ENCODE measurements around the gene TTC21A.
A peak's percentile ranks its signal among the peaks of the same experiment; 100 is the strongest.
"Not testable (repeated sequence)": the region's sequence is repeated elsewhere in the genome, so short reads cannot be mapped to it uniquely, and the experiment has no call there.

TTC21A gene, protein sequence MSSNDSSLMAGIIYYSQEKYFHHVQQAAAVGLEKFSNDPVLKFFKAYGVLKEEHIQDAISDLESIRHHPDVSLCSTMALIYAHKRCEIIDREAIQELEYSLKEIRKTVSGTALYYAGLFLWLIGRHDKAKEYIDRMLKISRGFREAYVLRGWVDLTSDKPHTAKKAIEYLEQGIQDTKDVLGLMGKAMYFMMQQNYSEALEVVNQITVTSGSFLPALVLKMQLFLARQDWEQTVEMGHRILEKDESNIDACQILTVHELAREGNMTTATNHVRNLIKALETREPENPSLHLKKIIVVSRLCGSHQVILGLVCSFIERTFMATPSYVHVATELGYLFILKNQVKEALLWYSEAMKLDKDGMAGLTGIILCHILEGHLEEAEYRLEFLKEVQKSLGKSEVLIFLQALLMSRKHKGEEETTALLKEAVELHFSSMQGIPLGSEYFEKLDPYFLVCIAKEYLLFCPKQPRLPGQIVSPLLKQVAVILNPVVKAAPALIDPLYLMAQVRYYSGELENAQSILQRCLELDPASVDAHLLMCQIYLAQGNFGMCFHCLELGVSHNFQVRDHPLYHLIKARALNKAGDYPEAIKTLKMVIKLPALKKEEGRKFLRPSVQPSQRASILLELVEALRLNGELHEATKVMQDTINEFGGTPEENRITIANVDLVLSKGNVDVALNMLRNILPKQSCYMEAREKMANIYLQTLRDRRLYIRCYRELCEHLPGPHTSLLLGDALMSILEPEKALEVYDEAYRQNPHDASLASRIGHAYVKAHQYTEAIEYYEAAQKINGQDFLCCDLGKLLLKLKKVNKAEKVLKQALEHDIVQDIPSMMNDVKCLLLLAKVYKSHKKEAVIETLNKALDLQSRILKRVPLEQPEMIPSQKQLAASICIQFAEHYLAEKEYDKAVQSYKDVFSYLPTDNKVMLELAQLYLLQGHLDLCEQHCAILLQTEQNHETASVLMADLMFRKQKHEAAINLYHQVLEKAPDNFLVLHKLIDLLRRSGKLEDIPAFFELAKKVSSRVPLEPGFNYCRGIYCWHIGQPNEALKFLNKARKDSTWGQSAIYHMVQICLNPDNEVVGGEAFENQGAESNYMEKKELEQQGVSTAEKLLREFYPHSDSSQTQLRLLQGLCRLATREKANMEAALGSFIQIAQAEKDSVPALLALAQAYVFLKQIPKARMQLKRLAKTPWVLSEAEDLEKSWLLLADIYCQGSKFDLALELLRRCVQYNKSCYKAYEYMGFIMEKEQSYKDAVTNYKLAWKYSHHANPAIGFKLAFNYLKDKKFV (N-terminal part only)

DNA sequence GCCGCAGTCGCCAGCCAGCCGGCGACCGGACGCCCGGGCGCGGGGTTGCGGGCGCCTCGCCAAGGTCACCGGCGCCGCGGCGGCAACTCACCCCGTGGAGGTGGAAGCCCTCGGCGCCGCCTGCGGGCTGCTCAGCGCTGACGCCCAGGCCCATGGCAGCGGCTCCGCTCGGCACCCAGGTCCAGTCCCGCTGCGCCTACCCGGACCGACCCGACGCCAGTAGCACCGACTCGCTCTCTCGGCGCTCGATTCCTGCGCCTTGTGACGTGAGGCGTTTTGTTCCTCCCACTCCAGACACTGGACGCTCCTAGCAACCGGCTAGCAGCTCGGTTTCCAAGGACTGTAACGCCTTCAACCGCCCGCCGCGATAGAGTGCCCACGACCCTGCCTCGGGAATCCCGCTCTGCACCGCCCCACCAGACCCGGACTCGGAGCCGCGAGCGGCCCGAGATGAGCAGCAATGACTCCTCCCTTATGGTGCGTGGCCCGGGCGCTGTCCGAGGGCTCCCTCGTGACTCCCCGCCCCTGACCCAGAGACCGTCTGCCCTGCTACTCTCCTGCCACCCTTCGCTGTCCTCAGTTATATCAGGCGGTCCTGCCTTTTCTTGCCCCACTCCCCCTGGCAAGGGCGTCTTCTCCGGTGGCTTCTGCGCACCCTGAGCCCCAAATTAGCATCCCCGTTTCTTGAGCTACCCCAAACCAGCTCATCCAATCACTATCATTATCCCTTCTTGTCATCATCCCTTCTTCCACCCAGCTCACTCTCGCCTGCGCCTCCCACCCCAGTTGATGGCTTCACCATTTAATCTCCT lies at the start of gene TTC21A, which contains the start of gene GORASP1:
TTC21A (plus strand) TSS at position 293 of the 812 bp plus-strand sequence; CDS start at position 451, 158 bp downstream.
GORASP1 (minus strand) TSS at position 240 of the 812 bp plus-strand sequence; CDS start at position 154, 86 bp downstream.
- peak; percentile 75 for DNase-seq (ENCODE audit: low read depth)

DNA sequence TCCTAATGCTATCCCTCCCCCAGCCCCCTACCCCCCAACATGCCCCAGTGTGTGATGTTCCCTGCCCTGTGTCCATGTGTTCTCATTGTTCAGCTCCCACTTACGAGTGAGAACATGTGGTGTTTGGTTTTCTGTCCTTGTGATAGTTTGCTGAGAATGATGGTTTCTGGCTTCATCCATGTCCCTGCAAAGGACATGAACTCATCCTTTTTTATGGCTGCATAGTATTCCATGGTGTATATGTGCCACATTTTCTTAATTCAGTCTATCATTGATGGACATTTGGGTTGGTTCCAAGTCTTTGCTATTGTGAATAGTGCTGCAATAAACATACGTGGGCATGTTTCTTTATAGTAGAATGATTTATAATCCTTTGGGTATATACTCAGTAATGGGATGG lies 46.3 kb upstream of the TTC21A start:
- not testable (repeated sequence) for DNase-seq (ENCODE audit: low read depth)

DNA sequence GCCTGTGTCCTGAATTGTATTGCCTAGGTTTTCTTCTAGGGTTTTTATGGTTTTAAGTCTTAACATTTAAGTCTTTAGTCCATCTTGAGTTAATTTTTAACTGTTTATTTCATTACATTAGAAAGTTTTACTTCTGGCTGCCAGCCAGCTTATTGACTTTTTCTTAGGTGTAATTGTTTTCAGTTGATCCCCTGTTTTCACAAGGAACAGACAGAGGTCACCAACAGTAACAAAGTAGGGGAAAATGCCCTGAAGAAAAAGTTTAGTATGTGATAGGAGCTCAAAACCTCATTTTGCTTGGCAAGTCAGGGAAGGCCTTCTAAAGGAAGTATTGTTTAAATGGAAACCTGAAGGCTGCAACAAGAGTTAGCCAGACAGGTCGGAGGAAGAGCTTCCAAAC lies 45.3 kb upstream of the TTC21A start:
- no peak for DNase-seq (ENCODE audit: low read depth)

DNA sequence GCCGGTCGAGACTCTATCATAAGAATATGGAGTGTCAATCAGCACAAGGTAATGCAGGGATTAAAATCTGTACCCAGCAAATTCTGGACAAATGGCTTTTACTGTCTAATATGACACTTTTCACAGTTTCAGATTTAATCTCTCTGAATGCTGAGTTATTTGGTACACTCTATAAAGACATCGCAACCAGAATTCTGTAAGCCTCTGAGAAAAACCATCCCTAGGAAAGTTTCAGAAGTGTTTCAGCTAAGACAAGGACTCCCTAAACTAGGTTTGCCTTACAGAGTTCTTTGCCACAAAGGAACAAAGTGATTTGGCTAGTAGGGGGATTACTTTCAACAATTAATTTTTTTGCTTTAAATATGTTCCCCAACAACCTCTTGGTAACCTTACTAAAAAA lies 44.3 kb upstream of the TTC21A start:
- no peak for DNase-seq (ENCODE audit: low read depth)

DNA sequence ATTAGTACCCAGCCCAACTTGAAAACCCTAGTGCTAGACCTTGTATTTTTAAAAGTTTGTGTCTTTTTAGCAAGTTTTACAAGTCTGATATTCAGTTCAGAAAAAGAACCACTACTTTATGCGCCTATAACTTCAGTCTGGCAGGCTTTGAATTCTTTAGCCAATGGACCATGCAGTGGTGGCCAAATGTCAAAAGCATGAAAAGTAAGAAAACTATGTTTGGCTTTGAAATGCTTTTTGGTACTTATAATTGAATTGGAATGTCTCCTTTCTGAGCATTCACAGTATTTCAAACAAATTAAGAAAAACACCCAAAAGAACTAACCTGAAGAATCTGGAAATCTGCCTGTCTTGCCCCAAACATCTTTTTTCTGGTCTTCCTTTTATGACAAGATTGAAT lies 42.8 kb upstream of the TTC21A start:
- peak; percentile 25 for DNase-seq (ENCODE audit: low read depth)

DNA sequence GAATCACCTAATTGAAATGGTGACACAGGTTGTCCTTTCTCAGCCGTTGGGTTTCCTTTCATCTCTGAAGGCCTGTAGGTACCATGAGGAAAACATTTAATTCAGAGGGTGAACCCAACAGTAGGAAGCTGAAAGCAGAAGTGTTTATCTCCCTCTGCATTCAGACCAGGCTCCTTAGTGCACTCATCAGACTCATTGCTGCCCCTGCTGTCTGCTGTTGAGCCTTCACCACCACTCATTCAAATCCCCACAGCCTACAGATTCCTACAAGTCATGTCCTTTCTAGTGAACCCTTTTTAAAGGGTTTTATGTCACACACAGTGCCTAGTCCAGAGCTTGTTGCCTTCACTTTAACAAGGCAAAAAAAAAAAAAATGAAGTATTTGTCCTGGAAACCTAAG lies 42.3 kb upstream of the TTC21A start:
- DNase-seq (ENCODE audit: low read depth) = peak; percentile 6

DNA sequence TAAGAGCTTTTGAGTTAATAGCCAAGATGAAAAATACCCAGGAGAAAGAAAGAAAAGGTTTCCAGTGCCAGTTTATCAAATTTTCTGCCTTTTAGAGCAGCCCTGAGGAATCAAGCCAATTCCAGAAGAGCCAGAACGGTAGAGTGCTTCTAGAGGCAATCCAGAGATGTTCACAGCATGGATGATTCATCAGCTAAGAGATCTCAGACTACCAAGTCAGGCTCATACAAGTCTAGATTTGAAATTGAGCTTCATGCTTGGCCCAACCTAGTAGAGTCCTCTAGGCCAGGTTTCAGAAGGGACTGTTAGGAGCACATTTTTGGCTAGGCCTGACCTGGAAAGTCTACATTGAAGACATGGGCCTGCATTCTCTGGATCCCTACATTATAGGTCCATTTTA lies 40.2 kb upstream of the TTC21A start:
- DNase-seq (ENCODE audit: low read depth) = no peak

DNA sequence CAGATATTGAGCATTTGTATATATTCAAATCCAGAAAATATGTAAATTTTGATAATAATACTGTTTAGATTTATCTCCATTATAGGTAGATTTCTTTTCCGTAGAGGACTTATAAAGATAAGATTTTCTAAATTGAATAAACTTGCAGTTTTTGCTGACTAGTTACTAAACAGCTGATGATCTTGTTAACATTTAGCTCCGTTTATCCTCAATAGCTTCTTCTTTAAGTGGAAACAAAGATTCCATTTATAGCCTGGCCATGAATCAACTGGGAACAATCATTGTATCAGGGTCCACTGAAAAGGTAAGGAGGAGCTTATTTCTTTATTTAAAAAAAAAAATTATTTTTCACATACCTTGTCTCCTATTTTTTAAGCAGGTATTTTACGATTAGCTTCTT lies 38.9 kb upstream of the TTC21A start:
- no peak for DNase-seq (ENCODE audit: low read depth)

DNA sequence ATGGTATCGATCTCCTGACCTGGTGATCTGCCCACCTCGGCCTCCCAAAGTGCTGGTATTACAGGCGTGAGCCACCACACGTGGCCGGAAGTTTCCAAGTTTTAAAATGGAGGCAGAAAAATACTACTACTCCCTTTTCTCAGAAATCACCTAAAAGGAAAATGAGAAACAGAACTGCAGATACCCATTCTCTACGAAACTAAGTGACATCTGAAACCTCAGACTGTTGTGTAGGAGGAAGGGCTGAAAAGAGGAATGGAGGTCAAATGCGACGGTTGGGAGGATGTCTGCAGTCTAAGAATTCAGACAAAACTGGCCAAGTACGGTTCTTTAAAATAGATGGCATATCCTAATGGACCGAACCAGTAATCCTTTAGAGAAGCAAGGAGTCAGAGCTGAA lies 31.6 kb upstream of the TTC21A start:
- DNase-seq (ENCODE audit: low read depth) = no peak

DNA sequence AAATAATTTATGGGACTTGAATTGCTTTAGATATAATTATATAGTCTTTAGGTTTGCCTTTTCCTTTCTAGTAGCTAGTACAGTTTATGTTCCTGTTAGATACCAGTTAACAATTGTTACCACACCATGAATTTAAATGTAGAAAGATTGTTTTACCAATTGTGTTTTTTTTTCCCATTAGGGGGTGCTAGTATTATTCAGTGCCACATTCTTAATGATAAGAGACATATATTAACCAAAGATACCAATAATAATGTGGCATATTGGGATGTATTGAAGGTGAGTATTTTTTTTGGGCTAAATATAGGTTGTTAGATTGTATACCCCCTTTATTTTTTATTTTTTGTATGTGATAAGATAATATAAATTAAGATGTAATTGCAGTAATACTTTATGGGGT lies 27.9 kb upstream of the TTC21A start:
- no peak for DNase-seq (ENCODE audit: low read depth)

DNA sequence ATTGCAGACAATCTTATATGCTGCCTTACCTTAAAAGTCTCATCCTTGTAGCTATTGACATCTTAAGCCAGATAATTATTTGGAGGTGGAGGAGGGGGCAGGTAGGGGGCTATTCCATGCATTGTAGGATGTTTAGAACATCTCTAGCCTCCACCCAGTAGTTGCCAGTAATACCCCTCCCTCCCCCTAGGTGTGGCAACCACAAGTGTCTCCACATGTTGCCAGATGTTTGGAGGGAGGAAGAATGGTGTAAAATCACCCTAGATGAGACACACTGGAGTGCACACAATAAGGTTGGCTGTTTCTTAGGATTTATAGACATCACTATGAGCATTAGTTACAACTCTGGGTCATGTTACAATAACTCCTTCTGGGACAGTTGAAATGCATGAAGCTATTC lies 27.5 kb upstream of the TTC21A start:
- DNase-seq (ENCODE audit: low read depth) = no peak

DNA sequence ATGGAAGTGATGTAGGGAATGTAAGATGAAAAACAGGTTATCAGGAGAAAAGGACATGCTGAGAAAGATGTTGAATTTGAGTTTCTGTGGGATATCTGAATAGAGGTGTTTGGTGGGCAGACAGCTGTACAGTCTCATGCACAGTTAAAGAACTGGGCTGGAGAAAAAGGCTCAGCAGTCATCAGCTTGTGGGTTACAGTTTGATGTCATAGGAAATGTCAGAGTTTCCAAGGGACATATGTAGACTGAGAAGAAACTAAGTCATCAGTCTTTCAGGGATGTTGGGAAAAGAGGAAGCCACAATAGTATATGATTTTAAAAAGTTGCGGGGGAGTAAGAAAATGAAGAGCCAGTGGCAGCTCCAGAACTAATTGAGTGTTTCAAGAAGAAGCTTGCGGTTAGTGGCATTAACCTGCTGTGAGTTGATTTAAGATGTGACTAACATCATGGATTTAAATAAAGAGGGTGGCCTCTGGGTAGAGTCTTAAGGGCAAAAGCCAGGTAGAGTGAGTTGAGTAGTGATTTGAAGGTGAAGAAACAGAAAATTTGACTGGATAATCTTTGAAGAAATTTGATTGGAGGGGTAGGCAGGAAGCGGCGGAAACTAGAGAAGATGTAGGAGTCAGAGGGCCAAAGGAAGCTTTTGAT lies 24.7 kb upstream of the TTC21A start:
- DNase-seq (ENCODE audit: low read depth) = no peak

DNA sequence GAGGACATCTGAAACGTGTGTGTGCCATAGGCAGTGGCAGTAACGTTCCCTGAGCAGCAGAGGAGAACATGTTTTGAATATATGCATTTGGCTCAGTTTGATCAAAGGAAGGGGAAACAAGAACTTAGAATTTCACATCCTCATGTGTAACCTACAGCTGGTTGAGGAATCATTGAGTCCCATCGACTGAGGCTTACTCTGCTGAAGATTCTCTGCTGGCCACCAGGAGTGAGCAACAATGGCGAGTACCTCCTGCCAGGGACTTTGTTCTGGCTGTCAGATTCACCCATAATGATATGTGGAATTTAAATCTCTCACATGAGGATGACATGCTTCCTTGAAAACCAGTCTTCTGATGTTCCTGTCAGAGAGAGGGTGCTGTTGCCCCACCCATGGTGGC lies 21.3 kb upstream of the TTC21A start:
- DNase-seq (ENCODE audit: low read depth) = no peak

DNA sequence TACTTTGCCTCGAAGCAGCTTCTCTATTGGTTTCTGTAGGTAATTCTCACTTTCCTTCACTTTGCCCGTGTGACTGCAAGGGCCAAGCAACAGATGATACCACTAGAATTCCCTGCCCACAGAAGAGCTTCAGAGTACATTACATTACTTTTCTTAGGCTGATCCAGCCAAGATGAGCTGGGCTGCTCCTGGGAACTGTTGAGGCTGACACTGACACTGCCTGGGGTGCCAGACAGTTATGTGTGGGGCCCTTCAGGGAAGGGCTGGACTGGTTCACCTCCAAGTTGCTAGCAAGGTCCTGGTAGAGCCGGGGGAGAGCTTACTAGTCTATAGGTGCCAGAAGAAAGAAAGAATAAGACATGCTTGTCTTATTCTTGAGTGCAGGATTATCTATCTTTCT lies 19.0 kb upstream of the TTC21A start:
- DNase-seq (ENCODE audit: low read depth) = no peak

DNA sequence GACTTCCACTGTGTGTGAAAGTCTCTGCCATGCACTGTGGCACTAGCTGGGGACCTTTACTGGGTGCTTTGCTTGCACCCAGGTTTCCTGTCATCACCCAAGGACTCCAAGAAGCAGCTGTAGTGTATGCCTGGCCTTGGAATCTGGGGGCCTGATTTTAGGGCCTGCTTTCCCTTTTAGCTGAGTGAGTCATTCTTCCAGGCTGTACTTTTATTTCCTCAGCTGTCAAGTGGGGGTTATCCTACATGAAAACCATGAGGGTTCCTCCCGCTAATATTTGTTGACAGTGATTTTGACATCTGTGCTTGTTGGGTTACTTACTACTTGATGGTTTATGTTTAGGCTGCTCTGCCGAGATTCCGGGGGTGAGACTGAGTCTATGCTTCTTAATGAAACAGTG lies 18.6 kb upstream of the TTC21A start:
- no peak for DNase-seq (ENCODE audit: low read depth)

DNA sequence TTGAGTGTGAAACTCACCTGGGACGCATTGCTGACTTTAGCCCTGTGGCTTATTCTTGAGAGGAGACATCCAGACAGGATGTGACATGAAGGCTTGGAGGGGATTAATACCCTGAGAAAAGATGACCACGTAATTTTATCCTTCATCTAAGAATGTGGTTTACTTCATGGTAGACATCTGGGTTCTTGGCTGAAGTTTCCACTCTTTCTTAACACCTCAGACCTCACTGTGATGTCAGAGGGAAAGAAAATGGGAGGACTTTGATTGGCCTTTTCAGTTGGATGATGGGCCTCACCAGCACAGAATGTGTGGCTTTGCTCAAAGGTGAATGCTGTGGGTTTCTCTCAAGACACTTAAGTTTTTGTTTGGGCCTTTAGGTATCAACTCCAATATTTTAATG lies 16.6 kb upstream of the TTC21A start:
- DNase-seq (ENCODE audit: low read depth) = no peak

DNA sequence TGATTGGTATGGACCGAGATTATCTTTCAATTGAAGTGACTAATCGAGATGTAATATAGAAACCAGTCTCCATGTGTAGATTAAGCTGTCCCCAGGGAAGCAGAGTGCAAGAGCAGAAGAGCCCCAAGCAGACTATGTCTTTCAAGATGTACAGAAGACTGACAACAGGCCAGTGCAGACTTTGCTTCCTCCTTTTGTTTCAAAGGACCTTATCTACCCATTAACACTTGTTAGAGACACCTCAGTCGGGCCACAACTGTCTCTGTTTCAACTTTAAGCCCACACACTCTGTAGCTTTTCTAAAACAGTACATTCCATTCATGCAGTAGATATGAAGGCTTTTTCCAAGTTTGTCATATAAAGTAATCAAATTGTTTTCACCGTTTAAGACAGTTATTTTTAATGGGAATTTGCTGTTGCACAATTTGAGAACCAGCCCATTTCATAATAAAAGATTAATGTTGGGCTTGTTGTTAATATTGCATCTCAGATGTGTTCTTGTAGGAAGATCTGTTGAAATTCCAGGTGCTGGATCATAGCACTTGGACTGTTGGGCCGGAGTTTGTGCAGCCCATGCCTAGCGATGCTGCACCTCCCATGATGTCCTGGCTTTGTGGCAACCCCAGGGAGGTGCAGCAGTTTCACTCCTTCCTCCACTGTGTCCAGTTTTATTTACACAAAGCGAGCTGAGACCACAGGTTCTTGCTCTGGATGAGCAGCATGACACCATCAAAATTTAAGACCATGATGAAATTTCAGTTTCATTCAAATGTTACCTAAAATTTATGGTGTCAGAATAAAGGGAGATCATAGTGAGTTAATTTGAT lies 12.4 kb upstream of the TTC21A start:
- no peak for DNase-seq (ENCODE audit: low read depth)

DNA sequence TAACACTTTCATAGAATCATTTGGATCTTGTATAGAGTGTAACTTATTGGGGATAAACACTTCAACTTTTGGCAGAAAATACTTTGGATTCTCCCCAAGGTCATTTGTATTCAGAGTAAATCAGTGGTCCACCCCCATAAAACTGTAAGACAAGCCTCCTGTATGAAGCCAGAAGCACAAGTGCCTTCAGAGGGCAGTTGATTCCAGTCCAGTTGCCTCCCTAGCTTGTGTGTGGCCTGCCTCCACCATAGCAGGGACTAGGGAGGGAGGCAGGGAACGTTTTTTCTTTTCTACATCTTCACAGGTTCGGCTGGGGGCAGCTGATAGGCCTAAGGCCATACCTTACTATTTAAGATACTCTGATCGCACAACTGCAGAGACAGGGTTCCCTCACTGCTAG lies 11.7 kb upstream of the TTC21A start:
- DNase-seq (ENCODE audit: low read depth) = no peak

DNA sequence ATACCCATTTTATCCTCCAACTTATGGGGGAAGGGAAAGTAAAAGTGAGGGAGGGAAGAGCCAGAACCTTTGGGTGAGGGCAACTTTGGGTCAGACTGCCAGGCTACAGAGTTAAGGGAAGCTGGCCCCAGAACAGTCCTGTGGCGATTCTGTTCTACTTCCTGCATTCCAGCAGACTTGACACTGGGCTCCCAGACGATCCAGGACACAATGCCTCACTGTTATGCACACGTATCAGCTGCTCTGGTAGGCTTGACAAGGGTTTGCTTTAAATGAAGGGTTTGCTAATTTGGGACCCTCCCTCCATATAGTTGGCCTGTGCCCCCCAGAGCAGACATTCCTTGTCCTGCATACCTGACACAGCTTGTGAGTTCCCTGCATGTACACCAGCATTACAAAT lies 10.7 kb upstream of the TTC21A start:
- DNase-seq (ENCODE audit: low read depth) = no peak
